ENCODE results near the gene TNNC1. TPM values are rescaled to one million over a fixed set of nuclear protein-coding genes. Genes with fewer than 3 reads are reported as not detected.

Gene TNNC1
- total RNA-seq, 1 experiment from 2014 or later: 5.6 TPM

- ChIA-PET POLR2A (no interaction called here), CTCF (interaction anchor here (1.0 to 7.4 kb wide), 7 partner anchors 12 to 377 kb away, joined by 3 to 82 read pairs (median 3); no protein-coding TSS in a partner anchor)
- peaks cover 7% of the 10 kb centered on the region; the same call in 1 of the 2 replicates for H3K4me1 Mint-ChIP-seq
- H3K36me3 Mint-ChIP-seq: no peaks in the 10 kb centered on the region
- DNase-seq (ENCODE audit: low spot score) (no peak), ATAC-seq (no peak)
- H3K9me3 Mint-ChIP-seq: no peaks in the 10 kb centered on the region
- peak overlapping the region; percentile 16; the same call in 1 of the 2 replicates for H3K4me3 Mint-ChIP-seq
- TF ChIP-seq E2F5 (CRISPR knock-in tag; IDR thresholded peaks at IDR 0.05) (no peak), RORB (CRISPR knock-in tag; IDR thresholded peaks at IDR 0.05) (no peak), PRDM15 (CRISPR knock-in tag; IDR thresholded peaks at IDR 0.05) (no peak), KAT7 (CRISPR knock-in tag; IDR thresholded peaks at IDR 0.05; ENCODE audit: borderline replicate concordance) (no peak), FOXP1 (CRISPR knock-in tag; IDR thresholded peaks at IDR 0.05; ENCODE audit: borderline replicate concordance) (no peak), ZNF317 (CRISPR knock-in tag; IDR thresholded peaks at IDR 0.05; ENCODE audit: borderline replicate concordance, low read depth) (no peak), OVOL2 (CRISPR knock-in tag; IDR thresholded peaks at IDR 0.05; ENCODE audit: borderline replicate concordance) (no peak), MYBL2 (CRISPR knock-in tag; IDR thresholded peaks at IDR 0.05) (no peak), ERG (CRISPR knock-in tag; IDR thresholded peaks at IDR 0.05) (no peak), ZBTB21 (CRISPR knock-in tag; IDR thresholded peaks at IDR 0.05; ENCODE audit: borderline replicate concordance) (no peak), ZNF425 (CRISPR knock-in tag; conservative IDR thresholded peaks at IDR 0.05) (no peak)
- TF ChIP-seq, protein P1, sequence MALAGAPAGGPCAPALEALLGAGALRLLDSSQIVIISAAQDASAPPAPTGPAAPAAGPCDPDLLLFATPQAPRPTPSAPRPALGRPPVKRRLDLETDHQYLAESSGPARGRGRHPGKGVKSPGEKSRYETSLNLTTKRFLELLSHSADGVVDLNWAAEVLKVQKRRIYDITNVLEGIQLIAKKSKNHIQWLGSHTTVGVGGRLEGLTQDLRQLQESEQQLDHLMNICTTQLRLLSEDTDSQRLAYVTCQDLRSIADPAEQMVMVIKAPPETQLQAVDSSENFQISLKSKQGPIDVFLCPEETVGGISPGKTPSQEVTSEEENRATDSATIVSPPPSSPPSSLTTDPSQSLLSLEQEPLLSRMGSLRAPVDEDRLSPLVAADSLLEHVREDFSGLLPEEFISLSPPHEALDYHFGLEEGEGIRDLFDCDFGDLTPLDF (CRISPR knock-in tag; IDR thresholded peaks at IDR 0.05): no peak
- TF ChIP-seq, protein P2, sequence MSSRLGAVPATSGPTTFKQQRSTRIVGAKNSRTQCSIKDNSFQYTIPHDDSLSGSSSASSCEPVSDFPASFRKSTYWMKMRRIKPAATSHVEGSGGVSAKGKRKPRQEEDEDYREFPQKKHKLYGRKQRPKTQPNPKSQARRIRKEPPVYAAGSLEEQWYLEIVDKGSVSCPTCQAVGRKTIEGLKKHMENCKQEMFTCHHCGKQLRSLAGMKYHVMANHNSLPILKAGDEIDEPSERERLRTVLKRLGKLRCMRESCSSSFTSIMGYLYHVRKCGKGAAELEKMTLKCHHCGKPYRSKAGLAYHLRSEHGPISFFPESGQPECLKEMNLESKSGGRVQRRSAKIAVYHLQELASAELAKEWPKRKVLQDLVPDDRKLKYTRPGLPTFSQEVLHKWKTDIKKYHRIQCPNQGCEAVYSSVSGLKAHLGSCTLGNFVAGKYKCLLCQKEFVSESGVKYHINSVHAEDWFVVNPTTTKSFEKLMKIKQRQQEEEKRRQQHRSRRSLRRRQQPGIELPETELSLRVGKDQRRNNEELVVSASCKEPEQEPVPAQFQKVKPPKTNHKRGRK (CRISPR knock-in tag; IDR thresholded peaks at IDR 0.05; ENCODE audit: borderline replicate concordance): no peak
- TF ChIP-seq, protein P3, sequence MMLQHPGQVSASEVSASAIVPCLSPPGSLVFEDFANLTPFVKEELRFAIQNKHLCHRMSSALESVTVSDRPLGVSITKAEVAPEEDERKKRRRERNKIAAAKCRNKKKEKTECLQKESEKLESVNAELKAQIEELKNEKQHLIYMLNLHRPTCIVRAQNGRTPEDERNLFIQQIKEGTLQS (CRISPR knock-in tag; conservative IDR thresholded peaks at IDR 0.05): no peak
- no peaks in the 10 kb centered on the region; the same call in 1 of the 2 replicates for H3K27me3 Mint-ChIP-seq (ENCODE audit: low read depth)
- H3K27ac Mint-ChIP-seq: 0 out of 2 replicates have a peak overlapping the region, but pooled peaks have one; percentile 49
Observed at GRCh38 chr3:52443791-52444687, 9.8 kb downstream of the TNNC1 start.

Measured in WTC11 (cell line).